MCF 10A (cell line): Measurements from ENCODE around the gene CALHM2. TPM values are rescaled to one million over a fixed set of nuclear protein-coding genes. Genes with fewer than 3 reads are reported as not detected.

ENCODE experiments used
- BruUV-seq: library from RNA; stranded (reverse); fragments of 400-500 nt; replicated peaks from 2 replicates; lab custom pipeline; 2021; lab: Mats Ljungman, UMichigan
- CTCF ChIA-PET: fragments of 300-600 bp; sonication (Branson Sonifier 250); formaldehyde crosslinking; extraction: SDS; loops from one replicate; lab custom pipeline; 2021; ENCODE audit warnings: antibody characterized with exemption, inconsistent platforms; lab: Yijun Ruan, JAX
- POLR2A ChIA-PET: fragments of 300-600, 350-650 bp; sonication (Branson Sonifier 250); formaldehyde crosslinking; extraction: SDS; loops from one replicate; lab custom pipeline; 2020; ENCODE audit warnings: antibody characterized with exemption, inconsistent platforms; lab: Yijun Ruan, JAX
- DNase-seq: peaks from one replicate; pipeline ENCODE4 v3.0.0-alpha.2; 2018; ENCODE audit not compliant: unreplicated experiment
- H3K27ac Mint-ChIP-seq: one replicate; pipeline ENCODE4 v1.8.0; 2022; ENCODE audit warnings: mild to moderate bottlenecking, low read depth, mixed read lengths; ENCODE audit not compliant: unreplicated experiment
- H3K27me3 Mint-ChIP-seq: one replicate; pipeline ENCODE4 v1.8.0; 2022; ENCODE audit warnings: mixed read lengths; ENCODE audit not compliant: insufficient read depth, unreplicated experiment
- H3K36me3 Mint-ChIP-seq: one replicate; pipeline ENCODE4 v1.8.0; 2022; ENCODE audit warnings: mild to moderate bottlenecking, moderate library complexity, mixed read lengths; ENCODE audit not compliant: insufficient read depth, unreplicated experiment
- H3K4me1 Mint-ChIP-seq: one replicate; pipeline ENCODE4 v1.8.0; 2022; ENCODE audit warnings: mixed read lengths; ENCODE audit not compliant: insufficient read depth, unreplicated experiment
- H3K4me3 Mint-ChIP-seq: one replicate; pipeline ENCODE4 v1.8.0; 2022; ENCODE audit warnings: mild to moderate bottlenecking, moderate library complexity, mixed read lengths; ENCODE audit not compliant: unreplicated experiment
- H3K9me3 Mint-ChIP-seq: one replicate; pipeline ENCODE4 v1.8.0; 2022; ENCODE audit warnings: mixed read lengths; ENCODE audit not compliant: unreplicated experiment
- intact Hi-C: fragments of 100-400 bp; cut with micrococcal nuclease; formaldehyde crosslinking; loops from 2 replicates; pipeline ENCODE4 v1.14.1; 2022
- total RNA-seq: library from RNA; stranded (reverse); gene quantifications from 2 replicates; pipeline ENCODE4 v1.2.3, GENCODE V29; 2022
- TF ChIP-seq, protein P1 (sequence below): fragments of 200-600 bp; IDR thresholded peaks from one replicate; pipeline ENCODE4 v1.8.0; 2022; ENCODE audit warnings: antibody characterized with exemption, mild to moderate bottlenecking; ENCODE audit not compliant: unreplicated experiment

The CALHM2 gene
- total RNA-seq, 1 experiment from 2014 or later = 4.2 TPM

DNA sequence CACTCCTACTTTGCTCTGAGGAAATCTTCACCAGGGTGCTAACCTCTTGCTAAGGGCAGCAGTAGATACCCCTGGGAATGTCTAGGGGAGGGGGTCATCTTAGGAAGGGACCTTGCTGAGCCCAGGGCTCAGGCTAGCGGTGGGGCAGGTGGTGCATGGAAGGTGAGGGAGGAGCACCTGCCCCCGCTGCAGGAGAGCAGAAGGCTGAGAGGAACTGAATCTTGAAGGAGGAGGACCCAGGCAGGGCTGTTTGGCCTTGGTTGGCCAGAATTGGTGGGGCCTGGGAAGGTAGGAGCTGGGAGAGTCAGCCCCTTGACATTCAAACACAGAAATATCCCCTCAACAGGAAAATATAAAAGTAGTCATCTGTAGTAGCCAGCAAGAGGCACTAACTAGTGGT is 19.8 kb upstream of the CALHM2 start:
- no peak for DNase-seq
- no peak overlapping the region for H3K27ac Mint-ChIP-seq
- intact Hi-C loops = no loop called here
- POLR2A ChIA-PET = interaction anchor here (1.1 kb wide), 1 partner anchor 50 kb away, joined by 3 read pairs; no protein-coding TSS in a partner anchor
- no peak overlapping the region for H3K4me3 Mint-ChIP-seq
- no peaks in the 10 kb centered on the region for H3K9me3 Mint-ChIP-seq
- H3K36me3 Mint-ChIP-seq = no peaks in the 10 kb centered on the region
- no TSS peak for BruUV-seq
- H3K27me3 Mint-ChIP-seq = peaks cover 29% of the 10 kb centered on the region
- TF ChIP-seq, protein P1, sequence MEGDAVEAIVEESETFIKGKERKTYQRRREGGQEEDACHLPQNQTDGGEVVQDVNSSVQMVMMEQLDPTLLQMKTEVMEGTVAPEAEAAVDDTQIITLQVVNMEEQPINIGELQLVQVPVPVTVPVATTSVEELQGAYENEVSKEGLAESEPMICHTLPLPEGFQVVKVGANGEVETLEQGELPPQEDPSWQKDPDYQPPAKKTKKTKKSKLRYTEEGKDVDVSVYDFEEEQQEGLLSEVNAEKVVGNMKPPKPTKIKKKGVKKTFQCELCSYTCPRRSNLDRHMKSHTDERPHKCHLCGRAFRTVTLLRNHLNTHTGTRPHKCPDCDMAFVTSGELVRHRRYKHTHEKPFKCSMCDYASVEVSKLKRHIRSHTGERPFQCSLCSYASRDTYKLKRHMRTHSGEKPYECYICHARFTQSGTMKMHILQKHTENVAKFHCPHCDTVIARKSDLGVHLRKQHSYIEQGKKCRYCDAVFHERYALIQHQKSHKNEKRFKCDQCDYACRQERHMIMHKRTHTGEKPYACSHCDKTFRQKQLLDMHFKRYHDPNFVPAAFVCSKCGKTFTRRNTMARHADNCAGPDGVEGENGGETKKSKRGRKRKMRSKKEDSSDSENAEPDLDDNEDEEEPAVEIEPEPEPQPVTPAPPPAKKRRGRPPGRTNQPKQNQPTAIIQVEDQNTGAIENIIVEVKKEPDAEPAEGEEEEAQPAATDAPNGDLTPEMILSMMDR = no peak
- CTCF ChIA-PET = interaction anchor here (0.7 to 6.1 kb wide), 3 partner anchors 9 to 73 kb away, joined by 4 to 26 read pairs (median 7); no protein-coding TSS in a partner anchor
- H3K4me1 Mint-ChIP-seq = no peaks in the 10 kb centered on the region

DNA sequence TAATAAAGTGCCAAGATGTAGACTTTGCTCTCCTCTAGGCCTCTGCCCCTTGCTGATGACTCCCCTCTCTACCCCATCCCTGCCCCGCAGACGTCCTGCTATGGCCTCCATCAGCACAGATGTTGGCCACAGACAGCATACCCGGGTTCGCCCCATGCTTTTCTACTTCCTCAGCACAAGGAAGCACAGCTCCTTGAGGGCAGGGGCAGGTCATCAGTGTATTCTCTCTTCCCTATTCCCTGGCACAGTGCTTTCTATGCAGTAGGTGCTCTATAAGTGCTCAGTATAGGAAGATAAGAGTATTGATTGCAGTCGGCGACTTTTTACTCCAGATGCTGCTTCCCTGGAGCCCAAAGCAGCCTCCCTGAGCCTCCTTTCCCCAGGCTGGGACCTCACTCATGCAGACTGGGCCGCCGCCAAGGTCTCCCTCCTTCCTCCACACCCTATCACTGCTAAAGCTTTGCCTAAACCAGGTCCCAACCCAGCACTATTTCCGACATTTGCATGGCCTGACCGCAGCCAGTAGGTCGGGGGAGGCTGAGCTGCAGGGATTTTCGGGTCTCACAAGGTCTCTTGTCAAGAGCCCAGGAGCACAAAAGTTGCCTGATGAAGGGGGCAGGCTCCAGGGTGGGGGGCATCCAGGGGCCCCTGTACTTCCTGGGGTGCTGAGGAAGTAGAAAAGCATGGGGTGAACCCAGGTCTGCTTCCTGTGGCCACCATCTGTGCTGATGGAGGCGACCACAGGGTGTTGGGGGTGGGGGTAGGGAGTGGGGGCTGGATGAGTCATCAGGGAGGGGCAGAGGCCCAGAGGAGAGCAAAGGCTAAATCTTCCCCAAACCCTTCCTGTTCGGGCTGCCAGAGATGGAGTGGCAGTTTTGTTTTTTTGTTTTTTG is 18.8 kb upstream of the CALHM2 start:
- Mint-ChIP-seq H3K27ac (no peak overlapping the region), H3K4me3 (no peak overlapping the region), H3K27me3 (peaks cover 29% of the 10 kb centered on the region), H3K4me1 (no peaks in the 10 kb centered on the region), H3K9me3 (no peaks in the 10 kb centered on the region), H3K36me3 (no peaks in the 10 kb centered on the region)
- ChIA-PET POLR2A (no interaction called here), CTCF (interaction anchor here (6.1 kb wide), 1 partner anchor 14 kb away, joined by 26 read pairs; no protein-coding TSS in a partner anchor)
- no TSS peak for BruUV-seq
- intact Hi-C loops = no loop called here
- DNase-seq = no peak
- TF ChIP-seq, protein P1 = no peak

DNA sequence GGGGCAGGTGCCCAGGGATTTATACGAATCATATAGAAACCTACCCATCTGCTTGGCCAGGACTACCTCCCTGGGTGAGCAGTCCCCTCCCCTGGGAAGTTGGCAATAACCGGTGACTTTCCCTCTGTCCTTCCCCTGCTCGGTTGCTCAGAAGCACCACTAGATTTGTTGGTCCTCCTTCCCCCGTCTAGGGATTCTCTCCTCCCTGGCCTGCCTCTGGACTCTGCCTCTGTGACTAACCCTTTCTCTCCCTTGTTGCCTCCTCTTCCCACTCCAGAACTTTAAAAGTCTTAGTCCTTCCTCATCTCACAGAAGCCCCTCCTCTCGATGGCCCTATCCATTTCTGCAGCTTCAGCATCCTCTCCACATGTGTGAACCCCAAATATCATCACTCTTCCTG is 17.0 kb upstream of the CALHM2 start:
- POLR2A ChIA-PET = no interaction called here
- Mint-ChIP-seq H3K9me3 (no peaks in the 10 kb centered on the region), H3K4me1 (no peaks in the 10 kb centered on the region), H3K27me3 (peaks cover 29% of the 10 kb centered on the region), H3K36me3 (no peaks in the 10 kb centered on the region), H3K4me3 (no peak overlapping the region), H3K27ac (no peak overlapping the region)
- TF ChIP-seq, protein P1 = no peak
- CTCF ChIA-PET = interaction anchor here (0.7 kb wide), 1 partner anchor 14 kb away, joined by 3 read pairs; no protein-coding TSS in a partner anchor
- BruUV-seq = no TSS peak
- DNase-seq = no peak
- intact Hi-C loops = no loop called here

DNA sequence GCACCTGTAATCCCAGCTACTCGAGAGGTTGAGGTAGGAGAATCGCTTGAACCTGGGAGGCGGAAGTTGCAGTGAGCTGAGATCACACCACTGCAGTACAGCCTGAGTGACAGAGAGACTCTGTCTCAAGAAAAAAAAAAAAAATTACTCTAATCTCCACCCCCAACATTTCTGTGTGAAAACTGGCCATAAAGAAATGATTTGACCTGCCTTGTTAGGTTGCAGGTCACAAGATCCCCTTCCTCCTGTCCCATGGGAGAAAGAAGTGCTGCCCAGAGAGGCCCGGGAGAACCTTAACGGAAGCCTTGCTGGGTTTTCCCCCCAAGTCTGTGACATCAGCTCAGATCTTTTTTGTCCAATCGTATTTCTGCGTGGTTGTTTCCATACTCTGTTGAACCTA is 15.2 kb upstream of the CALHM2 start:
- intact Hi-C loops = no loop called here
- ChIA-PET CTCF (no interaction called here), POLR2A (no interaction called here)
- Mint-ChIP-seq H3K9me3 (no peaks in the 10 kb centered on the region), H3K4me1 (no peaks in the 10 kb centered on the region), H3K27ac (no peak overlapping the region), H3K36me3 (no peaks in the 10 kb centered on the region), H3K27me3 (peaks cover 40% of the 10 kb centered on the region), H3K4me3 (no peak overlapping the region)
- no TSS peak for BruUV-seq
- no peak for DNase-seq
- TF ChIP-seq, protein P1 = no peak
